ENCODE measurements around the gene CRISPLD2.
"Not testable (repeated sequence)": the region's sequence is repeated elsewhere in the genome, so short reads cannot be mapped to it uniquely, and the experiment has no call there.

CRISPLD2 gene

GRCh38 chr16:84842516-84843148, 22.8 kb downstream of the CRISPLD2 start:
- no peak for DNase-seq

DNA sequence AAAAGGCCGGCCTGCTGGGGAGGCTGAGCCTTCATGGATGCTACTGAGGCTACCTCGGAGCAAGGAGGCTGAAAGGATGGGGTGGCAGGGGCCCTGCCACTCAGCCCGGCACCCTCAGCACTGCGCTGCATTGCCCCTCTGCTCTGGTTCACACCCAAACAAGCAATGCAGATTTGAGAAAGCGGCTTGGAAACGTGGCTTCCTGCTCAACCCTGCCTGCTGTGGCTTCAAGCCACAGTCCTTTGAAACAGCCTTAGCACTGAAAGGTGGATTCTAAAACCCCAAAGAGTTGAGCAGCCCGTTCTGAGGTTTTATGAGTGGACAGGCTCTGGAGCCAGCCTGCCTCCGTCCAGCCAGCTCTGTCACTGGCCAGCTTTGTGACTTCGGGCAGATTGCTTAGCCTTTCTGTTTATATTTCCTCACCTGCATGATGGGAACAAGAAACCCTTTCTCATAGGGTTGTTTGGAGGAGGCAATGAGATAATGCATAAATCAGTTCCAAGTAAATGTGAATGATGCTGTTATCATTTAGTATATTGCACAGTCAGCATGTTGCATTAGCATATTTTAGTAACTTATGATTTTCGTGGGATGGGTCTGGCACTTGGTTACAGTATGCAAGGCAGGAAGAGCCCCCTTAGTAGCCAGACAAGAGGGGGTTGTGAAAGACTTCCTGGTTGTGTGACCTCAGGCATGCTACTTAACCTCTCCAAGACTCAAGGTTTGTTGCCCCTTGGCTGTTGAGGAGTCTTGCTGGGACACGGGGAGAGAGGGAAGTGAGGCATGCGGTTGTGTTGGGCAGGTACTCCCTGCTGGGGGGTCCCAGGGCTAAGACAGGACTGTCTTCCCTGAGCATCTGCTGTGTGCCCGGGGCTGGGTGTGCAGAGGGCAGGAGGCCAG, 23.6 kb downstream of the CRISPLD2 start:
- no peak for DNase-seq

DNA sequence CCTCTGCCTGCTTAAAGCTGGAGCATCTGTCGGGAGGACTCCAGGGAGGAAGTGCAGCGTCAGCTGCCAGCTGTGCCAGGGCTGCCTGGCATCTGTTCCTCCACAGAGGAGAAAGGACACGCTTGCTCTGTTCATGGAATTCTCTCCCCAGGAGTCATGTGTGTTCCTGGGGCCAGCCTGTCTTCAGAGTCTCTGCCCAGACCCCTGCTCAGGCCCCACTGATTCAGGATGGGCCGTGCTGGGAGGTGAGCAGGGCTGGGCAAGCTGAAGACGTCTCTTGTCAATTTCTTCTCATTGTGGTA, 24.2 kb downstream of the CRISPLD2 start:
- no peak for DNase-seq

DNA sequence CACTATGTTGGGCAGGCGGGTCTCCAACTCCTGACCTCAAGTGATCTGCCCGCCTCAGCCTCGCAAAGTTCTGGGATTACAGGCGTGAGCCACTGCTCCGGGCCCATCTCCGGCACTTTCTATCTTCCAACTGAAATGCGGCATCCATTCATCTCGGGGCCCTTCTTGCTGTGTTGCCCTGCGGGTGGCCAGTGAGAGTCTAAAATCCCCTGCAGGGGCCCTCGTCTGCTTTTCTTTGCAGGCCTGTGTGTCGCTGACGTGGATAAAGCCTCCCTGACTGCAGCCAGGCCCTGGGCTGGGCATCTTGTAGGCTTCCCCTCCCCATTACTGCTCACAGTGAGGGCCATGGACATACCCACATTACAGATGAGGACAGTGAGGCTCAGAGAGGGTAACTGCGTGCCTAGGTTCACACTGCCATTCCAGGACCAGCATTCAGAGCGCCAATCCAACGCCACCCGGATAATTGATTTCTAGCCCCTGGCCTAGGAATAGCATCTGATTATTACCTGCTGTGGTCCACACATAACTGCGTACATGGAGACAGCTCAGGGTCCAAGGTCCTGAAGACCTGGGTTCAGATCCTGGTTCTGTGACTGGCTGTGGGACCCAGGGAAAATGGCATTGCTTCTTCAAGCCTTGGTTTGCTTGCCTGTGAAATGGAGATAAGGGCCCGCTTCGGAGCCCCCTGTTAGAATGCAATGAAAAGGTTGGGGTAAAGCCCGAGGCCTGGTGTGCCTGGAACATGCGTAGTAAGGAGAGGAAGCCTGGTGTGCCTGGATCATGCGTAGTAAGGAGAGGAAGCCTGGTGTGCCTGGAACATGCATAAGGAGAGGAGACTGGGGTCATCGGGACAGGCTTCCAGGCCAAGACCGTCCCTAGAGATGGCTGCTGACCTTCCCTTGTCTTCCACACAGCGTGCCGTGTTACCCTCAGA, 25.0 kb downstream of the CRISPLD2 start:
- no peak for DNase-seq

DNA sequence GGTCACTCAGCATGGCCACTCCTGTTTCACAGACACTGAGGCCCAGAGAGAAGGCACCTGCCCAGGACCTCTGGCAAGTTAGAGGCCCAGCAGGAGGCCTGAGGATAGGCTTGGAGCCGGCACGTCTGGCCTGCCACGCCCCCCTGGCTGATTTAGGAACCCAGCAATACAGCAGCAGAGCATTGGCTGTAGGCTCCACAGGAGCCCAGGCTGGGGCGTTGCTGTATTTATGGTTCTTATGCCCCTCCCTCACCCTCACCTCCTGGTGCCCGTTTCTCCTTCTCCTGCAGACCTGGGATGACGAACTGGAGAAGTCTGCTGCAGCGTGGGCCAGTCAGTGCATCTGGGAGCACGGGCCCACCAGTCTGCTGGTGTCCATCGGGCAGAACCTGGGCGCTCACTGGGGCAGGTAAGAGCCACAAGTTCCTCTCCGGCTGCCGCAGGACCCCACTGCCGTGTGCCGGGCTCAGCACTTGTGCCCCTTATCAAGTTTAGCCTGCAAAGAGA, 25.8 kb downstream of the CRISPLD2 start:
- no peak for DNase-seq

GRCh38 chr16:84847564-84848355, 28.0 kb downstream of the CRISPLD2 start:
- DNase-seq = no peak

GRCh38 chr16:84848986-84849634, 29.3 kb downstream of the CRISPLD2 start:
- no peak for DNase-seq

DNA sequence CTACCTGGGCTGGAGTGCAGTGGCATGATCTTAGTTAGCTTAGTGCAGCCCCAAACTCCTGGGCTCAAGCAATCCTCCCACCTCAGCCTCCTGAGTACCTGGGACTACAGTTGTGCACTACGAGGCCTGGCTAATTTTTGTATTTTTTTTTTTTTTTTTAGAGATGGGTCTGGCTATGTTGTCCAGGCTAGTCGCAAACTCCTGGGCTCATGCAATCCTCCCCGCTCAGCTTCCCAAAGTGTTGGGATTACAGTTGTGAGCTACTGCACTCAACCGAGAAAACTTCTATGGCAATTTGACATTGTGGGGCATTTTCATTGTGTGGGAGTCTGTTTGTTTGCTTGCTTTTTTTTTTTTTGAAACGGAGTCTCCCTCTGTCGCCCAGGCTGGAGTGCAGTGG, 30.0 kb downstream of the CRISPLD2 start:
- DNase-seq = no peak

DNA sequence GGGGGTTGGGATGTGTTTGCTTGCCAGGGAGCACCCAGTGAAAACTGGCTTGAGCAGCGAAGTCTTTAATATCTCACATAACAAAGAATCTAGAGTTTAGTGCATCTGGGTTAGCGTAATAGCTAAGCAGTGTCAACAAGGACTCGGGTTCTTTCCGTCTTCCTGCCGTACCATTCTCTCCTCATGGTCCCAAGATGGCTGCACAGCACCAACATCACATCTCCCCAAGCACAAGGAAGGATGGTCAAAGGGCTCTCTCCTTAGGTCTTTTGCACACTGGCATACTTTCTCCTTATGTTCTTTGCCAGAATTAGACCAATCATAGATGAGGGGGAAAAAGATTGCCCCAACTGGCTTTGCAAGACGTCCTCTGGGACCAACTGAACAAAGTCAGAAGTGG, 30.9 kb downstream of the CRISPLD2 start:
- DNase-seq = no peak

DNA sequence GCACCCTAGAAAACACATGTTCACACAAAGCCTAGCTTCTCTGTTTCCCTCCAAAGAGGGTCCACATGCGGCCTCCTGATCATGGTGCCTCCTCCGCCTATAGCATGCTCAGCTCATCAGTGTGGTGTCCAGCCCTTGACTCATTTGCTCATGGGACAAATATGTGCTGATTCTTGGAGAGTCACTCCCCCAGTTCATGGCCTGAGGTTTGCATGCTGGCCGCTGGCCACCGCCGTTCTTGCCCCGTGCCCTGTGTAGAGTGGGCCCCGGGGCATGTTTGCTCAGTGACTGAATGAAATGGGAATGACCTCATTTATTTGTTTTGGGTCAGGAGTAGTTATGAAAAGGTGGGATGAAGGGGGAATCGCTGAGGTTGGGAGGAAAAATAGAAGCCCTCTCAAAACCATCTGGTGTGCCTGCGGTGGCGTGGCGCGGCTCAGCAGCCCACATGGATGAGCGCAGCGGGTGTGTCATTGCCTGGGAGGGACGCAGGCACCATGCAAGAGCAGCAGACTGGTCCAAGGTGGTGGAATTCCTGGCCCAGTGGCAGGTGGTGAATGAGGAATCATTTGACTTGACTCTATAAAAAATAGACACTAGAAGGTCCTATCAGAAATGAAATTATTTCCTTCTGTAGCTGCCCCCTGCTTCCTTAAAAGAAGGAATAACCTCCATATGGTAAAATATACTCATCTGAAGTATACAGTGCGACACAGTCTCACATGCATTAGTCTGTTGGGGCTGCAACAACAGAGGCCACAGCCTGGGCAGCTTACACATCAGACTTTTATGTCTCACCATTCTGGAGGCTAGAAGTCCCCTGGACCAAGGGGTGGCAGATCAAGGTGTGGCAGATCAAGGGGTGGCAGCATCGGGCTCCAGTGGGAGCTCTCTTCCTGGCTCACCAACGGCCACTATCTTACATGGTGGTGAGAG, 31.7 kb downstream of the CRISPLD2 start:
- no peak for DNase-seq

DNA sequence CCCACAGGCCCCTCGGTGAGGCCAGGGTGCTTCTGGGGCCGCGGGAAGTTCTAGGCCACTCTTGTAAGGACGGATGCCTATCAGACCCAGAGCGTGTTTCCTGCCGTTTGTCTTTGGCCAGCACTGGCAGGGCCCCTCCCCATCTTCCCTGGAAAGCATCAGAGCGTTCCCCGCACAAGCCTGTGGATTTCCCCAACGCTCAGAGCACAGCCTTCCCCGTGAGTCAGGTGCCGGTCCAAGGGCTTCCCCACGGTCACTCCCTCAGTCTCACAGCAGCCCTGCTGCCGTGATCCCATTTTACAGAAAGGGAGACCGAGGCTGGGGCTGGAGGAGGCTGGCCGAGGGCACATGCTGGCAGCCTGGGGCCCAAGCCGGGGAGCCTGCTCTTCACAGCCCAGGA, 33.7 kb downstream of the CRISPLD2 start:
- DNase-seq = no peak

DNA sequence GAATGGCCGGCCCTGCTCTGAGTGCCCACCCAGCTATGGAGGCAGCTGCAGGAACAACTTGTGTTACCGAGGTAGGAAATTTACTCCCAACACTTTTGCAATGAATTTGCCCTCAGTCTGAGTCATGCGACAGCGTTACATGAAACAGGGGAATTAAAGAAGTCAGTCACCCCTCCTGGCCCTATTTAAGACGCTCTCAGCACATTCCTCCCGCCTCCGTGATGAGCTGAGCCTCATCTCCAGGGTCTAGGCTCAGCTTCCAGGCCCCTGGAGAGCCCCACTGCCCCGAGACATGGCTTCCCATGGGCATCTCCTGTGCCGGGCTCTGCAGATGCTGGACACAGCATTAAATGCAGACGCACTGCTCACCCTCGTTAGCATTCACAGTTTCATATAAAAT, 35.0 kb downstream of the CRISPLD2 start:
- no peak for DNase-seq

DNA sequence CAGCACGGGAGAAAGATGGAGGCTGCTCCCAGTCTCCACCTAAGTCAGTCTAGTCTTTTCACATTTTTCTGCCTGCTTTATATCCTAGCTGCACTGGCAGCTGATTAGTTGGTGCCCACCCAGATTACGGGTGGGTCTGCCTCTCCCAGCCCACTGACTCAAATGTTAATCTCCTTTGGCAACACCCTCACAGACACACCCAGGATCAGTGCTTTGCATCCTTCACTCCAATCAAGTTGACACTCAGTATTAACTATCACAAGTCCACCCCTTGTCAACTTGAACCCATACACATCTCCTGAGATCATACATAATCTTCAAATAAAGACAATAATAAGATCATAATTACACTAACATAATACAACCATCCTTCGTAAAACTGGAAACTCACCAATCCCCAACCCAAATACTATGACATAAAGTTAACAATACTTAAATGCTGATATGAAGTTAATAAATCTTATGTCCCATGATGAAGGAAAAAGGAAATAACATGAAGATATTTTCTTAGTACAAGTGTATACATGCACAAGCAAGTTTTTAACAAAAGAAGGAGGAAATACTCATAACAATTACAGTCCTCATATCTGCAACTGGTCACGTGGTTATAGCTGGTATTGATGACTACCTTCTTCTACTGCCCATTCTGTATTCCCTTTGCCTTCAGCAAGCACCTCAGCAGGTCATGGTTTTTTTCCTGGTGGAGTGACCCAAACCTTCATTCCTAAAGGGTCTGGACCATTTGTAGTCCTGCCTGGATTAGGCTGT, 35.8 kb downstream of the CRISPLD2 start:
- DNase-seq = not testable (repeated sequence)

DNA sequence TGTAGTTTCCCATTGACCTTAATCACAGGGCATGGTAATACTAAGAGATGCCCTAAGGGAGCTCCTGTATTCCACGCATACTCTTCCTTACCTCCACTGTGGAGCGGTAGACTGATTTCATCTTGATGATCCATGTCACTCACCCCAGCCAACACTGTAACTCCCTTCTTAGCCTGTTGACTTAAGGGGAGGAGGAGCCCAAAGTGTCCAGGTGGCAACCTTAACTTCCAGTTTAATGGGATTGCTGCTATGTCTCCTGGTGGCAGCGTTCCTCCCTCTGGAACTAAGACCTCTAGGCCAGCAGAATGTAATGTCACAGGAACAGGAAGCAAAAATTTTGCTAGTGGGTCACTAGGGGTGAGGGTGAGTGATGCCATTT, 36.4 kb downstream of the CRISPLD2 start:
- DNase-seq = not testable (repeated sequence)

- not testable (repeated sequence) for DNase-seq
Observed at GRCh38 chr16:84856811-84857210, 37.0 kb downstream of the CRISPLD2 start.

- no peak for DNase-seq
Observed at GRCh38 chr16:84859681-84860080, 39.9 kb downstream of the CRISPLD2 start.

DNA sequence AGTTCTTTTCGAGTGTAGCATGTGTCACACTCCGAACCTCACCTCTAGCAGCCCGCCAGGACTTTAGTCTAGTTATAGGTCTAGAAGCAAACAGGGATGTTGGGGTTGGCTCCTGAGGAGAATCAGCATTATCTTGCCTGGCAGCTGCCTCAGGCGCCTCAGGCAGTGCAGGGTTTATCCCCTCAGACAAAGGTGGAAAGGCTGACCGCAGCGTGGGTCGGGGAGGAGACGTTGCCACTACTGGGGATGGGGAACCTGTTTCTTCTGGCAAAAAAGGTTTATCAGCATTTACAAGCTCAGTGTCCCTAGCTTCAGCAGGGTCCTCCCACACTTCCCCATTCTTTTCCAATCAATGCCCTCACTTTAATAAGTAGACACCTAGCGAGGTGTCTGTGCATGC, 40.6 kb downstream of the CRISPLD2 start:
- DNase-seq = no peak

GRCh38 chr16:84861671-84862070, 41.9 kb downstream of the CRISPLD2 start:
- no peak for DNase-seq

- DNase-seq = no peak
Observed at GRCh38 chr16:84862804-84863480, 43.2 kb downstream of the CRISPLD2 start.

Measured in activated CD4-positive, alpha-beta T cell treated with anti-CD3 and anti-CD28 coated beads, Interleukin-2, amount 50 U/mL, for 1 hour (primary cell).